Measurements from ENCODE around the gene CNTN4. TPM values are rescaled to one million over a fixed set of nuclear protein-coding genes. Genes with fewer than 3 reads are reported as not detected.

Gene CNTN4
- total and polyA plus RNA-seq, 4 donors: 1.2 to 3.8 (median 2.6) TPM

- Histone ChIP-seq H3K4me1 (ENCODE audit: control insufficient read depth in 4 of 4, insufficient read depth in 4 of 4, low read length in 3 of 4) (no peaks in the 10 kb centered on the region), H3K4me3 (ENCODE audit: low read depth in 1 of 3, low read length in 3 of 3) (no peak overlapping the region), H3K27ac (ENCODE audit: low read depth in 1 of 2, low read length in 2 of 2) (no peak overlapping the region), H3K27me3 (ENCODE audit: control insufficient read depth in 4 of 4, insufficient read depth in 4 of 4, low read length in 3 of 4) (peaks cover 0 to 3% (median 0%) of the 10 kb centered on the region in 4 donors), H3K36me3 (ENCODE audit: control insufficient read depth in 4 of 4, insufficient read depth in 3 of 4, low read depth in 1 of 4, low read length in 3 of 4) (no peaks in the 10 kb centered on the region), H3K9ac (ENCODE audit: low read depth in 1 of 2, low read length in 2 of 2) (no peak overlapping the region), H3K9me3 (ENCODE audit: control insufficient read depth in 4 of 4, low read length in 3 of 4) (peaks cover 0 to 1% (median 0%) of the 10 kb centered on the region in 4 donors)
- TF ChIP-seq SP1 (IDR thresholded peaks at IDR 0.05) (no peak), CTCF (IDR thresholded peaks at IDR 0.05; ENCODE audit: low read depth, low read length, missing input control) (no peak), NR2F2 (IDR thresholded peaks at IDR 0.05) (no peak), GABPA (IDR thresholded peaks at IDR 0.05 in 1 of 2, conservative IDR thresholded peaks at IDR 0.05 in 1 of 2) (no peak), FOXA2 (IDR thresholded peaks at IDR 0.05) (no peak), HNF4A (conservative IDR thresholded peaks at IDR 0.05) (no peak), FOXA1 (IDR thresholded peaks at IDR 0.05) (no peak)
- 78% methylated on average over 5 of the region's 5 CpGs for WGBS
- no peak for DNase-seq (ENCODE audit: low spot score)
Measured at GRCh38 chr3:2477620-2478019, 379.0 kb downstream of the CNTN4 start.

GRCh38 chr3:2484162-2485026, 385.7 kb downstream of the CNTN4 start:
- DNase-seq (ENCODE audit: low spot score): no peak
- Histone ChIP-seq H3K9me3 (ENCODE audit: control insufficient read depth in 4 of 4, low read length in 3 of 4) (peaks cover 0 to 4% (median 0%) of the 10 kb centered on the region in 4 donors), H3K27me3 (ENCODE audit: control insufficient read depth in 4 of 4, insufficient read depth in 4 of 4, low read length in 3 of 4) (peaks cover 0 to 2% (median 0%) of the 10 kb centered on the region in 4 donors), H3K4me3 (ENCODE audit: low read depth in 1 of 3, low read length in 3 of 3) (no peak overlapping the region), H3K36me3 (ENCODE audit: control insufficient read depth in 4 of 4, insufficient read depth in 3 of 4, low read depth in 1 of 4, low read length in 3 of 4) (no peaks in the 10 kb centered on the region), H3K4me1 (ENCODE audit: control insufficient read depth in 4 of 4, insufficient read depth in 4 of 4, low read length in 3 of 4) (no peaks in the 10 kb centered on the region), H3K9ac (ENCODE audit: low read depth in 1 of 2, low read length in 2 of 2) (no peak overlapping the region), H3K27ac (ENCODE audit: low read depth in 1 of 2, low read length in 2 of 2) (no peak overlapping the region)
- no peak for TF ChIP-seq CTCF (IDR thresholded peaks at IDR 0.05; ENCODE audit: low read depth, low read length, missing input control)
- TF ChIP-seq FOXA1 (IDR thresholded peaks at IDR 0.05): no peak
- TF ChIP-seq YY1 (IDR thresholded peaks at IDR 0.05): no peak
- TF ChIP-seq FOXA2 (IDR thresholded peaks at IDR 0.05): no peak
- no peak for TF ChIP-seq TAF1 (conservative IDR thresholded peaks at IDR 0.05)
- TF ChIP-seq HNF4A (conservative IDR thresholded peaks at IDR 0.05): no peak
- TF ChIP-seq ATF3 (IDR thresholded peaks at IDR 0.05): no peak
- TF ChIP-seq SP1 (IDR thresholded peaks at IDR 0.05): no peak
- TF ChIP-seq ZBTB33 (IDR thresholded peaks at IDR 0.05): no peak
- no peak for TF ChIP-seq NR2F2 (IDR thresholded peaks at IDR 0.05)
- WGBS: 91% methylated on average over 21 of the region's 21 CpGs

Data from liver (tissue), 9 donors.